GM18867 (cell line): ENCODE results near the gene POMT2.
"Not testable (repeated sequence)": the region's sequence is repeated elsewhere in the genome, so short reads cannot be mapped to it uniquely, and the experiment has no call there.

Source experiments
- ATAC-seq: cut with Tn5 transposase; IDR thresholded peaks from one replicate; pipeline ENCODE4 v1.9.1; 2021; ENCODE audit warnings: mild to moderate bottlenecking, moderate library complexity; ENCODE audit not compliant: unreplicated experiment

POMT2 gene

GRCh38 chr14:77303417-77304156, 17.1 kb downstream of the POMT2 start:
- no peak for ATAC-seq

GRCh38 chr14:77302926-77303325, 17.8 kb downstream of the POMT2 start:
- no peak for ATAC-seq

GRCh38 chr14:77301103-77301502, 19.6 kb downstream of the POMT2 start:
- ATAC-seq: no peak

DNA sequence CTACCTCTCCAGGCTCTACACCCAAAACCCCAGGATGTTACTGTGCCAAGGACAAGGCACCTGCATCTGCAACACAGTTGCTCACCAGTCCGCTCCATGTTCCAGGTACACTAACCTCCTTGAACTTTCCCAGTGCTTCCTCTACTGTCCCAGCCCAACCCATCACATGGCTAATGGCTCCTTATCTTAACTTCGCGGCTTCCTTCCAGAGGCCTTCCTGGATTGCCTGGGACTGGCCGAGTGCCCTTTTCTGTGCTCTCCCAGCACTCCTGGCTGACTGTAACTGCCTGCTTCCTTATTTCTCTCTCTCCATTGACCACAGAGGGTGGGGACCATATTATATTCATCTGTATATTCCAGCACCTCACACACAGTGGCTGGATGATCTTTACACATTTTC, 20.9 kb downstream of the POMT2 start:
- no peak for ATAC-seq

- no peak for ATAC-seq
Measured at GRCh38 chr14:77296906-77297305, 23.8 kb downstream of the POMT2 start.

DNA sequence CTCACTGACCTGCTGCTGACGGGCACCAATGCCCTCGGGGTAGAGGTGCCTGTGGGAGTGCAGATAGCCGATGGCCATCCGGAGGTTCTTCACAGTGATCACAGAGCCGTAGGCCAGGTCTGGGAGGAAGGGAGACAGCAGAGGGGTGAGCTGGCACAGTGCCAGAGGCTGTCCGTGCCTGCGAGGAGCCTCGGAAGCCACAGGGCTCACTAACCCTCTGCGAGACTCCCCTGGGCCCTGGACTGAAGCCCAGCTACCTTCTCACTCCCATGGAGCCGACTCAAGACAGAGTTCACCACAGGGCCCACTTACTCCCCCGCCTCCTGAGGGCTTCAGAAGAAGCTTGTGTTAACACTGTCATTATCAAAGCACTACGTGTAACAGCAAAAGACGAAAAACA, 24.5 kb downstream of the POMT2 start:
- ATAC-seq: no peak

GRCh38 chr14:77290705-77291104, 30.0 kb downstream of the POMT2 start:
- no peak for ATAC-seq

GRCh38 chr14:77286576-77286975, 34.1 kb downstream of the POMT2 start:
- ATAC-seq: no peak

GRCh38 chr14:77284466-77284865, 36.2 kb downstream of the POMT2 start:
- no peak for ATAC-seq

DNA sequence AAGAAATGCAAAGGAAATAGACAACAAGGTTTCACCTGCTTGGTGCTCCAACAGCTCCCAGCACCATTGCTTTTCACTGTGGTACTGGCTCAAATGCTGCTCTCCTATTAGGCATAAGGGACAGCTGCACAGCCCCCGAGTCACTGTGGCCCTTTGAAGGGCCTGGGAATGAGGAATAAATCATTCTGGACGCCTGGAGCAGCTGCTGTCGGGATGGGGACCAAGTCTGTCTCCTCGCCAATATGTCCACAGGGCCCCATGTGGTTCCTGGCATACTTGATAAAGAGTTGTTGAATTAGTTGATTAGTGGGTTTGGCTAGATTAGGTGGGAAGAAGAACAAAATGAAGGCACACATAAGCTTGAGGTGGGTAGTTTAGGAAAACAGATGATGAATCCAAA, 36.6 kb downstream of the POMT2 start:
- no peak for ATAC-seq

- no peak for ATAC-seq
Measured at GRCh38 chr14:77281852-77282410, 38.8 kb downstream of the POMT2 start.

DNA sequence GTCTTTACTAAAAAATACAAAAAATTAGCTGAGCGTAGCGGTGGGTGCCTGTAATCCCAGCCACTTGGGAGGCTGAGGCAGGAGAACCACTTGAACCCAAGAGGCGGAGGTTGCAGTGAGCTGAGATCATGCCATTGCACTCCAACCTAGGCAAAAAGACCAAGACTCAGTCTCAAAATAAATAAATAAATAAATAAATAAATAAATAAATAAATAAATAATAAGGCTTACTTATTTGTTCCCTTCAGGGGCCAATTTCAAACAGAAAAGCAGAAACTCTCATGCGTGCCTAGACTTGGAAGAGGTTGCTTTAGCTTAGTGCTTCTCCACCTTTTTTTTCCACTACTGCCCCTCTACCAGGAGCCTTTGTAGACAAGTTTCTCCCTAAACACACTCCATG, 39.8 kb downstream of the POMT2 start:
- ATAC-seq: not testable (repeated sequence)

DNA sequence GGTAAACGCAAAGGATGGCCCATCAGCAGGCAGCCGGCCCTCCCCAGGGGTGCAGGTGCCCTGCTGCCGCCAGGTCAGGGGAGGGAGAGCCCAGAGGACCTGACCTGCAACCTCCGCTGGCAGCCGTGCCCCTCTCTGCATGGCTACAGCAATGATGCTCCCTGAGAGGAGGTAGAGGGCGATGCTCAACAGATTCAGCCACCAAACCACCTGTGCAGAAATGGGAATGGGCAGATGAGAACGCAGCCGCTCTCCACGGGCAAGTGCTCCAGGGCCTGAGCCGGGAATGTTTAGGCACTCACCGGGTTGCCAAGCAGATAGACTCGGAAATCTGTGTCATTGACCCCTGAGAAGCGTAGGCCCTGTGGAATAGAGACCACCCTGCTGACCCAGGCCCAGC, 41.0 kb downstream of the POMT2 start:
- ATAC-seq: no peak

DNA sequence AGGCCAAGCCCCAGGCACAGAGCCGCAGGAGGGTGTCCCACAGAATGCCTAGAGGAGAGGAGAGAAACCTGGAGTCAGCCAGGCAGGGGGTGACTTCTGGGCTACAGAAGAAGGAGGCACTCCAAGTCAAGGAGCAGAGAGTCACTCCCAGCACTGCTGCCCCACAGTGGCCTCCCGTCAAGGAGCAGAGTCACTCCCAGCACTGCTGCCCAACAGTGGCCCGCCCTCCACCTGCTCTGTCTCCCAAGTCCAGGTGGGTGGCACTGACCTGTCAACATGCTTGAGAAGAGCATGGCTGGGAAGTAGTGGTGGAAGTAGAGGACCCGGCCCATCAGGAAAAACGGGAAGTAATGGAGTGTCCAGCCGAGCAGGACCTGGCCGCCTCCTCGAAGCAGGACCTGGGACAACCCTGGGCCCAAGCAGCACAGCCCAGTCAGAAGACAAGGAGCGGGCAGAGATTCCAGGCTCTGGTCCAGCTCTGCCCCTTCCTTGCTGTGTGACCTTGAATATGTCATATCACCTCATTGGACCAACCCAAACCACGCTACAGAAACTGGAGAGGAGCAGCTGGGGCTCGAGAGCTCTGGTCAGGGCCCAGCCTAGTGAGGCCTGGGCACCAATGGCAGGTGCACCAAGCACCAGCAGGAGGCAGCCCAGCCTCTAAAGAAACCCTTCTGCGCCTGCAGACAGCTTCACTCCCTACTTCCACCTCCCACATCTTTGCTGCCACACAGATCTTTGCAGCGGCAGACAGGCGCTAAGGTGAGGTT, 42.0 kb downstream of the POMT2 start:
- no peak for ATAC-seq

- no peak for ATAC-seq
Measured at GRCh38 chr14:77276959-77277358, 43.7 kb downstream of the POMT2 start.

DNA sequence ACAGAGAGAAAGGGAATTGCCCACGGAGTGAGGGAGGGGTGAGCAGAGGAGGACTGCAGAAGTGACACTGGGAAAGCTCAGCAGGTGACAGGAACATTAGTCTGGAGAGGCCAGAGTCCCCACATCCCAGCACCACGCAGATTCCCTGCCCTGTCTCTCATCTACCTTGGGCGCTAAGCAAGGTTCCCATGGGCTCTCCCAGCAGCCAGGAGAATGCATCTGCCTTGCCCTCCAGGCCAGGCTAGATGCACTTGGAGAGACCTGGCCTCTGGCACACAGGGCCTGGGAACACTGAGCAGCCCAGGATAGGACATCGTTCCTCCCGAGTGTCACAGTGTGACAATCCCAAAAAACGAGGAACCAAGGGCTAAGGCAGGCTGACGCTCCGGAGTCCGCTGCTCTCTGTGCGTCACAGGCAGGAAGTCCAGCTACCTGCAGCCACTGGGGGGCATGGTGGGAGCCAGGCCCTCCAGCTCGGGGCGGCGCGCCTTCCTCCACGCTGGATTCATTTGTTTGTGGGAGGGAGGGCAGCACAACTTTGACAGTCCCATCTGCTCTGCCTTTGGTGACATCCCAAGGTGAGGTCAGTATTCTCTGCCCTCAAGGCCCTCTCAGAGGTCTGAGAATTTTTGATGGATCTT, 44.3 kb downstream of the POMT2 start:
- ATAC-seq: no peak

DNA sequence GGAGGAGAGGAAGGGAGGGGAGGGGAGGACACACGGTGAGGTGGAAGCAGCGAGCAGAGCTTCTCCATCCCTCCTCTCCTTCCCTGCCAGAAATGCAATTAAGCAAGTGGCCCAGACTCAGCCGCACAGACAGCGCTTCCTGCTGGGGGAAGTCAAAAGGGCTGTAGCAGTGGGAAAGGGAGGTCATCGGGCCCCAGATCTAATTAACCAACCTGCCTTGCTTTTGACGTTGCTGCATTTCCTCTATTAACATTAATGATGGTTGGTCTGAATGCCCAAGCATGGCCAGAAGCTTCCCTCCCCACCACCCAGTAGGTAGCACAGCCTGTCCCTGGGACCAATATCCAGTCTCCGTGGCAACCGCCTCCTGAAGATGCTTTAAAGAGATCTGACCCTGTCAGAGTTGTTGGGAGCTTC, 45.1 kb downstream of the POMT2 start:
- no peak for ATAC-seq

DNA sequence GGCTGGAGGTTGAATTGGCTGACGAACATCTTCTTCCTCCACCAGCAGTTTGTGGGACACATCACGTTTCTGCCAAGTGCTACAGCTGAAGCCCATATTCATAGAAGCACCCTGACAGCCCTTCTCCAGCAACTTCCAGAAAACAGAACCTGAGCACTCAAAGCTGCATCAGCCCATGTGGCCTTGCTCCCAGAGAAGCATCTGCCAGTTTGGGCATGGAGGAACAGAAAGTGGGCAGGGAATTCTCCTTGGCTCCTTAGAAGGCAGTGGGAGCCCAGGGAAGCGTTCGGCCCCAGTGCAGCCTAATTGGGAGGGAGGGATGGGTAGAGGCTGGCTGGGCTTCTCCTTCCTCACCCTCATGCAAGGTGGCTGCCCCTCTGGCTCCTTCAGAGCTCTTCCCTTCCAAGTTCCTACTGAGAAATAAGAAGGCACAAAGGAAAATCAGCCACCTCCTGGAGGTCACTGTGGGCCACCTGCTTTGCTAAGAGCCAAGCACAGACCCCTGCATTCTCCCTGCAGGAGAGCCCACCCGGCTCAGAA, 45.6 kb downstream of the POMT2 start:
- ATAC-seq: no peak

DNA sequence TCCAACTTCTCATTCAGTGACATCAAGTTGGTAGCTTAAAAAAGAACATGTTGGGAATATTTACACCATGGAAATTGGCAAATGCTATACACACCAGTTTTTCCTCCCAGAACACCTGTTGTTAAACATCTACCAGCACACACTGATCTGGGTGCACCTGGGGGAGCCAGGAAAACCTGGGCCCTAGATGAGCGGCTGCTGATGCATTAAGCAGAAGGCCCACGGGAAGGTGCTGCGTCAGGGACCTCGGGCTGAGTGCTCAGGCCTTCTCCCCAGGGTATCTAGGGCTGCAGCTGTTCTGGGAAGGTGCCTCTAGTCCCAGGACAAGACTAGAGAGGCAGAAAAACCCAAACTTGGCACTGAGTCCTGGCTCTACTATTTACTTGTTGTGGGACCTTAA, 46.9 kb downstream of the POMT2 start:
- ATAC-seq: no peak

GRCh38 chr14:77272261-77272660, 48.4 kb downstream of the POMT2 start:
- no peak for ATAC-seq

GRCh38 chr14:77271113-77271710, 49.5 kb downstream of the POMT2 start, which contains the start of gene NGB:
NGB (minus strand) TSS chr14:77271206; CDS start chr14:77270937, 269 bp downstream.
- no peak for ATAC-seq
